Measurements from ENCODE around the gene POLD2.

Gene POLD2

GRCh38 chr7:44114586-44115310 is 8.6 kb downstream of the POLD2 start:
- no peak for DNase-seq (ENCODE audit: low spot score)

DNA sequence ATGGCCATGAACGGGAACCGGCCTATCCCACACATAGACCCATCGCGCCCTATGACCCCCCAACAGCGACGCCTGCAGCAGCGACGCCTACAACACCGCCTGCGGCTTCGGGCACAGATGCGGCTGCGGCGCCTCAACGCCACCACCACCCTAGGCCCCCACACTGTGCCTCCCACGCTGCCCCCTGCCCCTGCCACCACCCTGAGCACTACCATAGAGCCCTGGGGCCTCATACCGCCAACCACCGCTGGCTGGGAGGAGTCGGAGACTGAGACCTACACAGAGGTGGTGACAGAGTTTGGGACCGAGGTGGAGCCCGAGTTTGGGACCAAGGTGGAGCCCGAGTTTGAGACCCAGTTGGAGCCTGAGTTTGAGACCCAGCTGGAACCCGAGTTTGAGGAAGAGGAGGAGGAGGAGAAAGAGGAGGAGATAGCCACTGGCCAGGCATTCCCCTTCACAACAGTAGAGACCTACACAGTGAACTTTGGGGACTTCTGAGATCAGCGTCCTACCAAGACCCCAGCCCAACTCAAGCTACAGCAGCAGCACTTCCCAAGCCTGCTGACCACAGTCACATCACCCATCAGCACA is 9.5 kb downstream of the POLD2 start:
- DNase-seq (ENCODE audit: low spot score), result no peak

DNA sequence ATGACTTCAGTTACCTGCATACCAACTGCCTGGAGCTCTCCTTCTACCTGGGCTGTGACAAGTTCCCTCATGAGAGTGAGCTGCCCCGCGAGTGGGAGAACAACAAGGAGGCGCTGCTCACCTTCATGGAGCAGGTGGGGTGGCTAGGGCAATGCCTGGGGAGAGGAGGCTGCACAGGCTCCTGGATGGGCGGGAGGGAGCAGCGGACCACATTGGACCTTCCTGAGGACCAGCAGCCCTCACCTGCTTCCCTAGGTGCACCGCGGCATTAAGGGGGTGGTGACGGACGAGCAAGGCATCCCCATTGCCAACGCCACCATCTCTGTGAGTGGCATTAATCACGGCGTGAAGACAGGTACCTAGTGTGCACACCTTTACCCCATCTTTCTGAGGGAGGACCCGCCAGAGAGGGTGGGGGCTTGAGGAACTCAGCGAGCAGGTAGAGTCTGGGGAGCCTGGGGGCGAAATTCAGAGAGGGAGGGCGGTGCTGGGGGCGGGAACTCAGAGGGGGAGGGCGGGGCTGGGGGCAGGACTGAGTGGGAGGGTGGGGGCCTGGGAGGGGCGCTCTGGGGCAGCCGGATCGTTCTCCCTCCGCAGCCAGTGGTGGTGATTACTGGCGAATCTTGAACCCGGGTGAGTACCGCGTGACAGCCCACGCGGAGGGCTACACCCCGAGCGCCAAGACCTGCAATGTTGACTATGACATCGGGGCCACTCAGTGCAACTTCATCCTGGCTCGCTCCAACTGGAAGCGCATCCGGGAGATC is 10.2 kb downstream of the POLD2 start:
- no peak for DNase-seq (ENCODE audit: low spot score)

GRCh38 chr7:44112231-44112996 is 10.9 kb downstream of the POLD2 start:
- no peak for DNase-seq (ENCODE audit: low spot score)

DNA sequence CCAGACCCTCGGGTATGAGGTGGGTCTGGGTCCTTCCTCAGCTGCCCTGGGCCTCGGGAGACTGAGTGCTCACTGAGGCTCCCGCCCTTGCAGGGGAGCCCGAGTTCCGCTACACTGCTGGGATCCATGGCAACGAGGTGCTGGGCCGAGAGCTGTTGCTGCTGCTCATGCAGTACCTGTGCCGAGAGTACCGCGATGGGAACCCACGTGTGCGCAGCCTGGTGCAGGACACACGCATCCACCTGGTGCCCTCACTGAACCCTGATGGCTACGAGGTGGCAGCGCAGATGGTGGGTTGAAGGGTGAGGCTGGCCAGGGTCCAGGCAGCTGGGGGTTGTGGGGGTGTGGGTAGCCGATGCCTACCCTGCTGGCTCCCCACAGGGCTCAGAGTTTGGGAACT is 11.6 kb downstream of the POLD2 start:
- no peak for DNase-seq (ENCODE audit: low spot score)

DNA sequence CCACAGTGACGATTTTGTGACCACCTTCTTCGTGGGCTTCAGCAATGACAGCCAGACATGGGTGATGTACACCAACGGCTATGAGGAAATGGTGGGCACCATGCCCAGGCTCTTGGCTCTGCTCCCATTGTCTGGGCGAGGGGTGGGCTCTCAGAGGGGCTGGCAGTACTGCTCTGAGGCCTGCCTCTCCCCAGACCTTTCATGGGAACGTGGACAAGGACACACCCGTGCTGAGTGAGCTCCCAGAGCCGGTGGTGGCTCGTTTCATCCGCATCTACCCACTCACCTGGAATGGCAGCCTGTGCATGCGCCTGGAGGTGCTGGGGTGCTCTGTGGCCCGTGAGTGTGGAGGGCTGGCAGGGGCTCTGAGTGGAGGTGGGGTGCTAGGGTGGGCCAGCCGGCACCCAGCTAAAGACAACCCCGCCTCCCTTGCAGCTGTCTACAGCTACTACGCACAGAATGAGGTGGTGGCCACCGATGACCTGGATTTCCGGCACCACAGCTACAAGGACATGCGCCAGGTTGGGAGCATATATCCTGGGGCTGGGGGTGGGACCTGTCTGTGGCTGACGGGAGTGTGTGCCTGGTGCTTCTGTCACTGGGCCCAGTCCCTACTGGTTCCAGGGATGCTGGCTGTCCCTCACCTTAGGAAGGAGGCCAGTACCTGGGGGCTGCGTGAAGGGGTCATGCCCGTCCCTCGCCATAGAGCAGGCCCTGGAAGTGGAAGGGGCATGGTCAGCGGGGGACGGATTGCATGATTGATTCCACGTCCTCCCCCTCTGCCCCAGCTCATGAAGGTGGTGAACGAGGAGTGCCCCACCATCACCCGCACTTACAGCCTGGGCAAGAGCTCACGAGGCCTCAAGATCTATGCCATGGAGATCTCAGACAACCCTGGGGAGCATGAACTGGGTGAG is 12.4 kb downstream of the POLD2 start:
- DNase-seq (ENCODE audit: low spot score), result no peak

DNA sequence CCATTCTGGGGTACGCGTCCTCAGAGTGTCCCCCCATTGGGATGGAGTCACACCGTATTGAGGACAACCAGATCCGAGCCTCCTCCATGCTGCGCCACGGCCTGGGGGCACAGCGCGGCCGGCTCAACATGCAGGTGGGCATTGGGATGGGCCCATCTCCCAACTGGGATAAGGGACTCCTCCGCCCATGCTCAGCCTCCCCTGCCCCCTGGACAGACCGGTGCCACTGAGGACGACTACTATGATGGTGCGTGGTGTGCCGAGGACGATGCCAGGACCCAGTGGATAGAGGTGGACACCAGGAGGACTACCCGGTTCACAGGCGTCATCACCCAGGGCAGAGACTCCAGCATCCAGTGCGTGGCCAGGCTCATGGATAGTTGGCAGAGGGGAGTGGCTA is 13.4 kb downstream of the POLD2 start:
- DNase-seq (ENCODE audit: low spot score), result no peak

DNA sequence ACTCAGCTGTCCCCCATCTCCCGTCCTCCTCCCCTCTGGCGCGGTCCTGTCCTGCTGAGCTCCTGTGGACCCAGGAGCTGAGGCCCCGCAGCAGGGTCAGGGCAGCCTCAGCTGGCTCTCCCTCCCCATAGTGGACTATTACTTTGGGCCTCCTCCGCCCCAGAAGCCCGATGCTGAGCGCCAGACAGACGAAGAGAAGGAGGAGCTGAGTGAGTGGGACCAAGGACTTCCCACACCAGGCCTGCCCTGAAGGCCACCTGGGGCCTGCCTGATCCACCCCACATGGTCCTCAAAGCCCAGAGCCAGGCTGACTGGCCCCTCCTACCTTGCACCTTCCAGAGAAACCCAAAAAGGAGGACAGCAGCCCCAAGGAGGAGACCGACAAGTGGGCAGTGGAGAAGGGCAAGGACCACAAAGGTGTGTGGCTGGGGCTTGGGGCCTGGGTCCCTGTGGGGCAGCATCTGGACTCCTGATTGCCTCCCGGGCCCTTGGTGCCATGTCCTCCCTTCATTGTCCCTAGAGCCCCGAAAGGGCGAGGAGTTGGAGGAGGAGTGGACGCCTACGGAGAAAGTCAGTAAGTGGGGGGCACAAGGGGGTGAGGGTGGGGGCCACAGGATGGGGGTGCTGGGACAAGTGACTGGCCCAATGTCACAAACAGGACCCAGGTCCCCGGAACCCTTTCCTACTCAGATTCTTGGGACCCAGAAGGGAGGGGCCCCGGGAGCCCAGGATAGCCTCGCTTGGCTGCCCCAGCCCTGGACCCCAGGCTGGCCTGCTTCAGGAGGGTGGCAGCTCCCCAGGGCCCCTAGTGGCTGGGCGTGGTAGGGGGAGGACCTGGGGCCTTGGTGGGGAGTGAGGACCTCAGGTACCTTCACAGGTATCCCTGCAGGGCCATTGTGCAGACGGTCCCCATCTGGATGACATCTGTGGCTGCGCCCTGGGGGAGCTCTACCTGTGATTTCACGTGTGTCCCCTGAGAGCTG is 14.3 kb downstream of the POLD2 start:
- DNase-seq (ENCODE audit: low spot score), result no peak

DNA sequence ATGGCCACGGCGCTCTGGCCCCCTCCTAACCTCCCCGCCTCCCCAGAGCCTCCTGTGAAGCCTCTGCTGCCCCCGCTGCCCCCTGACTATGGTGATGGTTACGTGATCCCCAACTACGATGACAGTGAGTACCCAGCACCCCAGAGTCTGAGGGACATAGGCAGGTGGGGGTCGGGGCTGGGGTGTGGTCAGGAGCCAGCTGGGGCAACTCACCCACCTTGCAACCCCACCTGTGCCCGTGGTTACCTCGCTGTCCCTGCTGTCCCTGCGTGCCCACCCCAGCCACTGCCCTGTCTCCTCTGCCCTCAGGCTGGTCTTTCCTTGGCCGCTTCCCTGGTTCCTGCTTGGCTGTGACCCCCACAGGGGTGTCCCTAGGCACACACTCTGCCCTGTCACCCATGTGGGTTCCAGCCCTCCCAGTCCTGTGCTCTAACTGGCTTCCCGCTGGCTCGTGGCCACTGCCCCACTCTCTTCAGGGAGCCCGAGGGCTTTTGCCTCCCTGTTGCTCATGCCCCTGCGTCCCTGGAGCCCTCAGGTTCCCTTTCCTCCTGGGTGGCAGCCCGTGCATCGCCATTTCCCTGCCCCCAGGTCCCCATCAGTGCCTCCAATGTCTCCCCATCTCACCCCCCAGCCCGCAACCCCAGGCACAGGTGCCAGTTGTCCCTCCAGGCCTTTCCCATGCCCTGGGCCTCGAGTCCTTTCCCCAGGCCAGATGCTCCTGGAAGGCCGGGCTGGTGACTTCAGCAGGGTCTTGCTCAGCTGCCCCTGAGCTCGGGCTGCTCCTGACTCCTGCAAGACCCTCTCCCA is 15.2 kb downstream of the POLD2 start:
- no peak for DNase-seq (ENCODE audit: low spot score)

DNA sequence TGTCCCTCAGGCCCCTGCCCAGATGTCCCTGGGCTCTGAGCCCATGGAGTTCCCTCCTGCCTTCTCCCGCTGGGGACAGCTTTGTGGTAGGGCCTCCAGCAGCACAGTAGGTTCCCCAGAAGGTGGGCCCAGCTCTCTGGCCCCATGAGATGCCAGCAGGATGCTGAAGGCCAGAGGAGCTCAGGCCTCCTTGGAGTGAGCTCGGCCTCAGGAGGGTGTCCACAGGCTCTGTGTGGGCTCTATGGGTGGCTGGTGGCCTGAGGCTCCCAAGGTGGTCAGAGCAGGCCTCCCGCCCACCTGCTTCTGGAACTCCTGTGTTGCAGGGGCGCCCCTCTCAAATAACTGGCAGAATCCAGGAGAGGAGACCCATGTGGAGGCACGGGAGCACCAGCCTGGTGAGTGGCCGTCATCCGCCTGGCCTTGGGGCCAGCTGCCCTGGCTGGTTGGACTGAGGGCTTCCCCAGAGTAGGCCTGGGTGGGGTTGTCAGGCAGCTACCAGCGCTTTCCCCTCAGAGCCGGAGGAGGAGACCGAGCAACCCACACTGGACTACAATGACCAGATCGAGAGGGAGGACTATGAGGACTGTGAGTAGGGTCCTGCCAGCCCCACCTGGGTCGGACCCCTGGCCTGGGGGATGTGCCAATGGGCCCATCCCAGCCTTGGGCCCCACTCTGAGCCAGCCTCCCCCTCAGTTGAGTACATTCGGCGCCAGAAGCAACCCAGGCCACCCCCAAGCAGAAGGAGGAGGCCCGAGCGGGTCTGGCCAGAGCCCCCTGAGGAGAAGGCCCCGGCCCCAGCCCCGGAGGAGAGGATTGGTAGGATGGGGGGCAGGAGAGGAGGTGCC is 16.0 kb downstream of the POLD2 start:
- no peak for DNase-seq (ENCODE audit: low spot score)

- no peak for DNase-seq (ENCODE audit: low spot score)
Observed at GRCh38 chr7:44106311-44107065, 16.9 kb downstream of the POLD2 start.

DNA sequence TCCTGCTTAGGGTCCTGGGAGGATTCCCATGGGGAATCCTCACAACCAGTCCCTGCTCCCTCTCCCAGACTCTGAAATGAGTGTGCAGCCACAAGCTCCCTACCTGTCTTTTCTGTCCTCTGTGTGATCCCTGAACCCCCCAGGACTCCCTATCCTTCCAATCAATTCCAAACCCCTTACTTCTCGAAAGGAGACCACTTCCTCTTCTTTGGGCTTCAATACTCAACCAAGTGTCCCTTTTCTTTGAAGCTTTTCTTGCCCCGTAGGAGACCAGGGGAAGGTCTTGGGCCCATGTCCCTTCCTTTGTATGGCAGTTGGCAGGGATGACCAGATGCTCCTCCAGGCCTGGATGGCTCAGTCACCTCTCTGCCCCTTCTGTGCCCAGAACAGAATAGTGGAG is 17.5 kb downstream of the POLD2 start:
- no peak for DNase-seq (ENCODE audit: low spot score)

DNA sequence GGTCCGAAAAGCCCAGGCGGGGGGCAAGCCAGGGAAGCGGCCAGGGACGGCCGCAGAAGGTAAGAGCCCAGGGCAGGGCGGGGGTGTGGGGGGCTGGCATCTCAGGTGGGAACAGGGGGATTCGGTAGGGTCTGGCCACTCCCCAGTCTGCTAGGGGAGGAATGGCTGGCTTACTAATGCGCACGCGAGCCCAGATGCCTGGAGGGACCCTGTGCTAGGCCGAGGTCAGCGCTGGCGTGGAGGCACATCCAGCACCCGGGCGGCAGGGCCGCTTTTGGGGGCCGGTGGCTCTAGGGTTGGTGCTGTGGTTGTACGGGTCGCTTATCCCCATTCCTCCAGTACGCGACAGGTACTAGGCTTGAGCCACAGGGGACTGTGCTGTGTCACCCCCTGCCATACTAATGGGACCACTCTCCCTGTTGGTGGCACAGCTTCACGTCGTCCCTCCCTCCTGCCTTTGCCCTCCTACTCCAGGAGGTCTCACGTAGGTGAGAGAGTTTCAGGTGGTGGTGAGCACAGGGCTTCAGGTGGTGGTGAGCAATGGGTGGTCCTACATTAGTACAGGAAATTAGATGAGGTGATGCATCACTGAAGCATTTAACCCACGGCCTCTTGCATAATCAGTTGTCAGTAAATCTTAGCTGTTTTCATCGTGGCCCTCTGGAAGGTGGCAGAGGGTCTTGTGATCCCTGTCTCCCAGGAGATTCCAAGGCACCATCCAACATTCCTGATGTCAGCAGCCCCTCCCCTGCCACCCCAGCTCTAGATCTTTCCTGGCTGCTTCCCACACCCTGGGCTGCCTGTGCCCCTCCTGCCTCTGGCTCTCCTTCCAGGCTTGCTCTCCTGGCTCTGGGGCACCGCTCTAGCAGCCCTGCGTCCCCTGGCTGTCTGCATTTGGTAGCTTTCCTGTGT is 18.2 kb downstream of the POLD2 start:
- DNase-seq (ENCODE audit: low spot score), result no peak

- no peak for DNase-seq (ENCODE audit: low spot score)
Observed at GRCh38 chr7:44103923-44104859, 19.2 kb downstream of the POLD2 start, which contains the start of gene AEBP1. TSS of gene AEBP1 (plus strand) at chr7:44104345. CDS start at chr7:44104666, 321 bp downstream.

DNA sequence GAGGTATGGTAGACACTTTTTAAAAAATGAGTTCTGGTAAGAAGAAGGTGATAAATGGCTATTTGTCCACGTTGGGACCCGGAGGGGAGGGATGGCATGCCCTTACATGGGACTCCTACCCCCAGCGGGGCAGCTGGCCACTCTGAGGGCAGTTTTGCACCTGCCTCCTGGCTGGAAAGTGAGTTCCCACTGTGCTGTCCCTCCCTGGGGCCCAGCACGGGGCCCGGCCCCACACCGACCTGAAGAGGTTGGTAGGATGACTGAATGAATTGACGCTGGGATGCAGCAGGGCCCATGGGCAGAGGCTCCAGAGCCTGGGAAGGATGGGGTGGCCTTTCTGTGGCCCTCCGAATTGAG is 19.8 kb downstream of the POLD2 start:
- DNase-seq (ENCODE audit: low spot score), result no peak
